DOHH2 (cell line): ENCODE data around the gene ORAI2.
"Not testable (repeated sequence)": the region's sequence is repeated elsewhere in the genome, so short reads cannot be mapped to it uniquely, and the experiment has no call there.

Source experiments
- EZH2phosphoT487 ChIP-seq: fragments of 200-600 bp; sonication (generic); IDR thresholded peaks from 2 replicates; pipeline ENCODE4 v1.6.1; 2017; ENCODE audit warnings: borderline replicate concordance, mild to moderate bottlenecking, antibody characterized with exemption, low read length, moderate library complexity, mixed read lengths
- TF ChIP-seq, protein P1 (sequence below): fragments of 200-600 bp; sonication (generic); IDR thresholded peaks from one replicate; pipeline ENCODE4 v1.5.1; 2014; ENCODE audit warnings: antibody characterized with exemption, mild to moderate bottlenecking, low read depth, low read length; ENCODE audit not compliant: poor library complexity, severe bottlenecking

DNA sequence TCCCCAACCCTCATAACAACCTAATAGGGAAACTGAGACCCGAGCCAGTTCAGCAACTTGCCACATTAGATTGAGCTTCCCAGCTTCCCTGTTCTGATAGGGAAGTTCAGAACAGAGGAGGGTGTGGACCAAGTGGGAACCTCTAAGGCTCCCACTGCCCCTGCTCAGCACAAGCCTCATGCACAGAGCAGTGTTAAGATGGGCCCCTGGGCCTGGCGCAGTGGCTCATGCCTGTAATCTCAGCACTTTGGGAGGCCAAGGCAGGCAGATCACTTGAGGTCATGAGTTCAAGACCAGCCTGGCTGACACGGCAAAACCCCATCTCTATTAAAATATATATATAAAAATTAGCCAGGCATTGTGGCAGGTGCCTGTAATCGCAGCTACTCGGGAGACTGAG is 63.9 kb downstream of the ORAI2 start:
- TF ChIP-seq, protein P1, sequence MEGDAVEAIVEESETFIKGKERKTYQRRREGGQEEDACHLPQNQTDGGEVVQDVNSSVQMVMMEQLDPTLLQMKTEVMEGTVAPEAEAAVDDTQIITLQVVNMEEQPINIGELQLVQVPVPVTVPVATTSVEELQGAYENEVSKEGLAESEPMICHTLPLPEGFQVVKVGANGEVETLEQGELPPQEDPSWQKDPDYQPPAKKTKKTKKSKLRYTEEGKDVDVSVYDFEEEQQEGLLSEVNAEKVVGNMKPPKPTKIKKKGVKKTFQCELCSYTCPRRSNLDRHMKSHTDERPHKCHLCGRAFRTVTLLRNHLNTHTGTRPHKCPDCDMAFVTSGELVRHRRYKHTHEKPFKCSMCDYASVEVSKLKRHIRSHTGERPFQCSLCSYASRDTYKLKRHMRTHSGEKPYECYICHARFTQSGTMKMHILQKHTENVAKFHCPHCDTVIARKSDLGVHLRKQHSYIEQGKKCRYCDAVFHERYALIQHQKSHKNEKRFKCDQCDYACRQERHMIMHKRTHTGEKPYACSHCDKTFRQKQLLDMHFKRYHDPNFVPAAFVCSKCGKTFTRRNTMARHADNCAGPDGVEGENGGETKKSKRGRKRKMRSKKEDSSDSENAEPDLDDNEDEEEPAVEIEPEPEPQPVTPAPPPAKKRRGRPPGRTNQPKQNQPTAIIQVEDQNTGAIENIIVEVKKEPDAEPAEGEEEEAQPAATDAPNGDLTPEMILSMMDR, result not testable (repeated sequence)
- not testable (repeated sequence) for TF ChIP-seq EZH2phosphoT487
